Measurements from ENCODE around the gene BTBD8.

The BTBD8 gene

DNA sequence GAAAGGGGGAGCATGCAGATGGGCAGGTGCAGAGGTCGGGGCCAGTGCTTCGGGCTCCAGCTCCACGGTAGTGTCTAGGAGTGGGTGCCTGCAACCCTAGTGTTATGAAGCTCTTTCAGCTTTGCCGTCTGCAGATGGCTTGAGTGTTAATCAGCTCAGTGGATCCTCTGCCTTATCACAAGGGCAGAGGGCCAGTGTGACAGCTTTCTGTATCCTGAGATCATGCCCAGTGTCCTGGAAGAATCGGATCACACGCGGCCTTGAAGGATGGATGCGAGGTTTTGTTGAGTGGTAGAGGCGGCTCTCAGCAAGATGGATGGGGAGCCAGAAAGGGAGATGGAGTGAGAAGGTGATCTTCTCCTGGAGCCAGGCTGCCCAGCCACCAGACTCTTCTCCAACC, 112.1 kb downstream of the BTBD8 start:
- no peak for DNase-seq (ENCODE audit: low read depth)

DNA sequence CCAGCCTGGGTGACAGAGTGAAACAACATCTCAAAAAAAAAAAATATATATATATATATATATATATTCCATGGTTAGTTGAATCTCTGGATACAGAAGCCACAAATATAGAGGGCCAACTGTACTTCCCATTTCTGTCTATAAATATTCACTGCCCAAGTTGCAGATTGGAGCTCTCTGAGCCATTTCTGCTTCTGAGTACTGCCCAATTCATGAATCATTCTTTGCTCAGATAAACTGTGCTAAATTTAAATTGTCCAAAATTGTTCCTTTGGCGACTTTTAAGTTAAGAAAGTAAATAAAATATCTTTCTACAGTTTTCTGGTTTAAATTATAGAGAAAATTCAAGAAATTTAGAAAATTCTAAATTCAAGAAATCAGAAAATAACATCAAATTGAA, 114.4 kb downstream of the BTBD8 start:
- no peak for DNase-seq (ENCODE audit: low read depth)

DNA sequence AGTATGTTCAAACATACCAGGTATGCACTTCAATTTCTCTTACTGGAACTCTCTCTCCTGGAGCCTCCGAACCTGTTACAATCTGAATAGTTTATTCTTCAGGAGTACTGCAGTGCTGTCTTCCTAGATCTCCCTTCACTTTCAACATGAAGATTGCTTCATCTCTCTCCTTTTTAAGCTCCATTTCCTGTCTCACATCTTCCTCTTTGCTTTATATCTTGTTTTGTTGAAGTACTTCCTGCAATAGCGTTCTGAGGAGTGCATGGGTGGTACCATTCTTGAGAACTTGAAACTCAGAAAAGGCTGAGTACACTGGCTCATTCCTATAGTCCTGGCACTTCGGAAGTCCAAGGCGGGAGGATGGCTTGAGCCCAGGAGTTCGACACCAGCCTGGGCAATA, 121.8 kb downstream of the BTBD8 start:
- DNase-seq (ENCODE audit: low read depth) = no peak

DNA sequence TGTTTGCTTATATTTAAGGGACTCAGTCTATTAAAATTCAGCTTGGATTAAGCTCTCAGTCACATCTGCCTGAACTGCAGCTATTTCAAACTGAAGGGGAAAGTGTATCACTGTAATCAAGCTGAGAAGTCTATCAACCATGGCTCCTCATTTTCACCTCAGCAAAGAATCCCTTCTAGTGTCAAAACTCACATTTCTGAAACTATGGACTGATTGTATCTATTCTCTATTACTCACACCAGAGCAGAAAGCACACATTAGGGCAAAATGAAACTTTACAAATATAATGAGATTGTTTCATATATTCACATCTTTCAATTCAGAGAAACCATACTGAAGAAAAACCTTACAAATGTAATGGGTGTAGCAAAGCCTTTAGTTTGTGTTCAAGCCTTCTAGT, 123.0 kb downstream of the BTBD8 start:
- no peak for DNase-seq (ENCODE audit: low read depth)

DNA sequence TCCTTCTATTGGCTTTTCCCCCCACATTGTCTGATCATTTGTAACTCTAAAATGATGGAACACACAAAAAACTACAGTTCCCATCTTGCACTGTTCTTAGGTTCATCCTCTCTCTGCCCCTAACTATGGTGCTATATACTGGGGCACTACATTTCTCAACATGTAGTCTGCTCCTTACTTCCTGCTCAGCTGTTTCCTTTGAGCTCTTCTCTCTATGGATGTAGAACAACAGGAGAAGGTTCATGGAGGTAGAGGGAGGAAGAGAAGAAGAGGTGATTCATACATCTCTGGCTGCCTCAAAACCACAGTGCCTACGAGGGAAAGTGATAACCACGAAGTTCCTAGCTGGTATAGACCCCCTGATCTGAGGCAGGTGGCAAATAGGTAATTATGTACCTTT, 130.6 kb downstream of the BTBD8 start:
- DNase-seq (ENCODE audit: low read depth) = no peak

DNA sequence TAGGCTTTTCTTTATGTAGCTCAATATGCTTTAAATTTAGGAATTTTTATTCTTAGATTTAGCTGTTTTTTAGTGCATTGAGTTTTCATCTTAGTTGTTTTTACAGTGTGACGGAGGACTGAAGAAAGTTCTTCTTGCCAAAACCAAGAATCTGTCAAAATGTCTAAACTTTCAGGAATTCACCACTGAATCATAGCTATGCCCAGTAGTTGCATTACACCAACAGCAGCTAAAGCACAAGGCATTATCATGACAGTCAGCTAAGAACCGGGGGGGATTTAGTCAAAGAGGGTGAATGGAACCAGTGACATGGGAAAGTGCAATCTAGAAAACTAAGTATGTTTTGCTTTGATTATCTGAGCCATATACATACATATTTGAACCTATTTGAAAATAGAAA, 131.0 kb downstream of the BTBD8 start:
- no peak for DNase-seq (ENCODE audit: low read depth)

DNA sequence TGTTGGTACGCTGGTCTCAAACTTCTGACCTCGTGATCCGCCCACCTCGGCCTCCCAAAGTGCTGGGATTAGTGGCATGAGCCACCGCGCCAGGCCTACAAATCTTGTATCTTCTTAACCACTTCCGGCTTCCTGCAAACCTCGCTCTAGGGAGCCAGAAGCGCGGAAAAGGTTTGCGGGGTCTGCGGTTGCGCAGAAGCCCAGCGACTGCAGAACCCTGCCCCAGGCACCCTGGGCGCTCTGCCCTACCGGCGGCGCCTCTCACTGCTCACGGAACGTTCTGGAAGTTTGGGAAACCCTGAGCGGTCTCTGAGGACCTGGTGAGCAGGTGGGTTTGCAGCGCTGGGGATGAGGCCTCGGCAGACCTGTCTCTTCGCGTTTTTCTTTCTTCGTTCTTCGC, 137.6 kb downstream of the BTBD8 start, which contains the start of gene C1orf146:
Gene C1orf146 (plus strand): TSS at position 195 of the 400 bp plus-strand sequence. CDS start 13,506 bp downstream, outside the sequence.
- DNase-seq (ENCODE audit: low read depth) = no peak

DNA sequence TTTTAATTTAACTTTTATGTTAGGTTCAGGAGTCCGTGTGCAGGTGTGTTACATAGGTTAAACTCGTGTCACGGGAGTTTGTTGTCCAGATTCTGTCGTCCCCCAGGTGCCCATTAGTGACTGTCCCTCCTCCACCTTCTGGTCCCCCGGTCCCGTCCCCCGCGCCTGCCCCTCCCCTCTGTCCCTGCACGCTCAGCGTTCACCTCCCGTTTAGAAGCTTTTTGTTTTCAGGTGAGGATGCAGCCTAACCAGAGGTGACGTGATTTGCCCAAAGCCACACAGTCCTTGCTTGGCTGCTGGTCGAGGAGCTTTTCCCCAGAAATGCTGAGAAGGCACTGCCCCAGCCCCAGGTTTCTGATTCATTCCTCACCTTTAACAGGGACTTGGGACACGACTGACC, 138.4 kb downstream of the BTBD8 start:
- no peak for DNase-seq (ENCODE audit: low read depth)

DNA sequence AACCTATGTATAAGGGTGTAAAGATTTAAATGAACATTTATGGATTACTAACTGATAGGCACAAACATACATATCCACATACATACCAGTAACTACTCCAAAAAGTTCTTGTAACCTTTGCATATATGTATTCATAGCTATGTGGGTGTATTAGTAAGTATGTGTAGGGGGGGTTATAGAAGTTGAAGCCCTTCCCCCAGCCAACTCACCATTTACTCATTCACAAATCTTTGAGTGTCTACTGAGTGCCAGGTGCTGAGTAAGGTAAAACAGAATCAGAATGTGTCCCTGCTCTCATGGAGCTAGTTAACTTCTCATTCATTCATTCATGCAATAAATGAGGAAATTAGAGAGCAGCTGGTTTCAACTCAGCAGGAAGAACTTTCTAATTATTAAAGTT, 138.9 kb downstream of the BTBD8 start:
- no peak for DNase-seq (ENCODE audit: low read depth)

DNA sequence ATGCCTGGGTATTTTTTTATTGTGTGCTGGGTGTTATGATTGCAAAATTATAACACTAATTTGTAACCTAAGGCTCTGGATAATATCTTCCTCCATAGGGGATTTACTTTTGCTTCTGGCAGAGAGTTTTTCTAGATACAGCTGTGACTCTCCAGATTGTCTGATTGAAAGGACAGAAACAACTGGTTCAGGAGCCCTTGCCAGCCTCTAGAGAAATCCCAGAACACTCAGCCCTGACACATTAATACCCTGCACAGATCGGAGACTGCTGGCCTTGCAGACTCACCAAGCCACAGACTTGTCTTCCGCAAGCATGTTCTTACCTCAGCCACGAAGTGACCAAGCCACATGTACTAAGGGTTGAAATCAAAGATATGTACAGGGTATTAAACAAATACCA, 148.3 kb downstream of the BTBD8 start:
- no peak for DNase-seq (ENCODE audit: low read depth)

DNA sequence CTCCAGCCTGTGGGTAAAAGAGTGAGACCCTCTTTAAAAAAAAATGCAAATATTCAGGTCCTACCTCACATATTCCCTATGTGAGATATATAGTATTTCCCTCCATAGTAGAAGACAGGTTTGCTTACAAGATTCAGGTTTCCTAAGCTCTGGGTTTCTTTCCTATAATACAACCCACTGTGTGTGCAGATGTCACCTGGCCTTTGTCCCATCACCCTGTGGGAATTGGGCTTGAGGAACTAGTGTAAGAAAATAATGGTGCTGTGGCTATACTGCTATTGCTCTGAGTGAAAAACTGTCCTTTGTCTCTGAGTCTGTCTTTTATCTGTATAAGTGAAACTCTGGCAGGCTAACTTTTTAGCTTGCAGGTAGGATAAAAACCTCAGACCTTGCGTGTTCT, 150.6 kb downstream of the BTBD8 start:
- DNase-seq (ENCODE audit: low read depth) = no peak

Measured in stimulated activated CD8-positive, alpha-beta memory T cell treated with anti-CD3 and anti-CD28 coated beads, Interleukin-7, amount 100 ng/mL, for 24 hours (primary cell).